B cell (primary cell): ENCODE results near the gene MPPED2. TPM values are rescaled to one million over a fixed set of nuclear protein-coding genes. Genes with fewer than 3 reads are reported as not detected.

Source experiments
- ATAC-seq: fragments of 200-7000 bp; cut with Tn5 transposase; one replicate; pipeline ENCODE4 v1.10.0; 2021; ENCODE audit warnings: low read depth, mild to moderate bottlenecking, moderate number of reproducible peaks, moderate library complexity
- CTCF ChIA-PET: fragments of 350-600 bp; sonication (Branson Sonifier 250); formaldehyde crosslinking; loops from one replicate; lab custom pipeline; 2021; ENCODE audit warnings: antibody characterized with exemption, inconsistent platforms; lab: Charles Lee
- POLR2A ChIA-PET: fragments of 350-600 bp; sonication (Branson Sonifier 250); formaldehyde crosslinking; loops from one replicate; lab custom pipeline; 2021; ENCODE audit warnings: antibody characterized with exemption; lab: Charles Lee
- DNase-seq: peaks from one replicate; pipeline ENCODE4 v3.0.0; 2013
- H2AFZ ChIP-seq: 2 replicates; pipeline ENCODE4 v1.6.1; 2012; ENCODE audit warnings: mild to moderate bottlenecking, low read depth, low read length; ENCODE audit not compliant: insufficient read depth, poor library complexity, severe bottlenecking
- H3K27ac ChIP-seq, 2 donors: 1 replicate in 1 of 2; 2 replicates in 1 of 2; pipeline ENCODE4 v1.5.1; 2012 to 2013; ENCODE audit warnings: low read length in 2 of 2, mild to moderate bottlenecking in 2 of 2, moderate library complexity in 1 of 2
- H3K27me3 ChIP-seq, 4 experiments: fragments of 200-600 bp in 1 of 4; sonication (generic) in 1 of 4; replicated peaks in 1 of 4; 1 replicate in 2 of 4; 2 replicates in 2 of 4; pipeline versions ENCODE4 v1.6.1 to v1.7.0; 2013 to 2016; ENCODE audit warnings: low read length in 3 of 4, mild to moderate bottlenecking in 2 of 4, mixed read lengths in 1 of 4, moderate library complexity in 1 of 4; ENCODE audit not compliant: insufficient read depth in 4 of 4, control insufficient read depth in 3 of 4; ENCODE audit errors: control extremely low read depth in 1 of 4
- H3K36me3 ChIP-seq, 2 experiments: replicated peaks in 1 of 2; 1 replicate in 1 of 2; 2 replicates in 1 of 2; pipeline versions ENCODE4 v1.6.1 to v1.7.1; 2013; ENCODE audit warnings: low read length in 1 of 2; ENCODE audit not compliant: insufficient read depth in 2 of 2, control insufficient read depth in 1 of 2; ENCODE audit errors: control extremely low read depth in 1 of 2, extremely low read depth in 1 of 2
- H3K4me1 ChIP-seq, 2 donors: fragments of 200-600 bp in 1 of 2; sonication (generic) in 1 of 2; 1 replicate in 1 of 2; 2 replicates in 1 of 2; pipeline versions ENCODE4 v1.5.1 to v1.6.1; 2013 to 2017; ENCODE audit warnings: low read length in 2 of 2; ENCODE audit not compliant: control insufficient read depth in 2 of 2, insufficient read depth in 2 of 2
- H3K4me2 ChIP-seq: replicated peaks from 2 replicates; pipeline ENCODE3; 2012; ENCODE audit warnings: mild to moderate bottlenecking, low read depth, low read length; ENCODE audit not compliant: poor library complexity, severe bottlenecking
- H3K4me3 ChIP-seq, 5 experiments: fragments of 200-600 bp in 1 of 5; sonication (generic) in 1 of 5; 1 replicate in 3 of 5; 2 replicates in 2 of 5; pipeline versions ENCODE4 v1.5.1 to v1.7.0; 2011 to 2016; ENCODE audit warnings: low read length in 4 of 5, mild to moderate bottlenecking in 4 of 5, low read depth in 2 of 5, control low read depth in 1 of 5, moderate library complexity in 1 of 5; ENCODE audit not compliant: insufficient read depth in 1 of 5; ENCODE audit errors: control extremely low read depth in 1 of 5, extremely low read depth in 1 of 5
- H3K79me2 ChIP-seq: fragments of 200-600 bp; sonication (generic); one replicate; pipeline ENCODE4 v1.6.0; 2016; ENCODE audit warnings: low read length; ENCODE audit not compliant: control insufficient read depth, insufficient read depth
- H3K9ac ChIP-seq: fragments of 200-600 bp; sonication (generic); 2 replicates; pipeline ENCODE4 v1.6.1; 2017; ENCODE audit warnings: mild to moderate bottlenecking, low read length, moderate library complexity
- H3K9me3 ChIP-seq, 3 donors: one replicate each; pipeline versions ENCODE4 v1.6.1 to v1.7.1; 2013; ENCODE audit warnings: low read length in 2 of 3; ENCODE audit not compliant: control insufficient read depth in 2 of 3, insufficient read depth in 1 of 3; ENCODE audit errors: control extremely low read depth in 1 of 3
- H4K20me1 ChIP-seq: 2 replicates; pipeline ENCODE4 v1.6.0; 2012; ENCODE audit warnings: mild to moderate bottlenecking, low read length; ENCODE audit not compliant: insufficient read depth, control insufficient read depth, poor library complexity, severe bottlenecking
- H3K27ac Mint-ChIP-seq: one replicate; pipeline ENCODE4 v1.8.0; 2021; ENCODE audit warnings: mixed read lengths
- H3K27me3 Mint-ChIP-seq: one replicate; pipeline ENCODE4 v1.8.0; 2021; ENCODE audit warnings: mixed read lengths
- H3K4me1 Mint-ChIP-seq: one replicate; pipeline ENCODE4 v1.8.0; 2021; ENCODE audit warnings: mixed read lengths
- H3K4me3 Mint-ChIP-seq: one replicate; pipeline ENCODE4 v1.8.0; 2021; ENCODE audit warnings: mixed read lengths
- H3K9me3 Mint-ChIP-seq: one replicate; pipeline ENCODE4 v1.8.0; 2022; ENCODE audit warnings: mixed read lengths; ENCODE audit not compliant: insufficient read depth
- CTCF ChIP-seq: fragments of 200-600 bp; IDR thresholded peaks from one replicate; pipeline ENCODE4 v1.8.0; 2022; ENCODE audit warnings: antibody characterized with exemption, mild to moderate bottlenecking
- EZH2 ChIP-seq: IDR thresholded peaks from 2 replicates; pipeline ENCODE4 v1.6.1; 2012; ENCODE audit warnings: borderline replicate concordance, low read depth, mild to moderate bottlenecking, moderate library complexity, low read length; ENCODE audit not compliant: insufficient read depth, poor library complexity, severe bottlenecking
- whole genome bisulfite sequencing: methylation state at CpG from one replicate; pipeline ENCODE4 v1.1.5; 2013; ENCODE audit warnings: missing lambda C conversion rate; ENCODE audit not compliant: insufficient coverage; 5-methylcytosine and 5-hydroxymethylcytosine counted together
- intact Hi-C: fragments of 100-400 bp; cut with micrococcal nuclease; formaldehyde crosslinking; loops from one replicate; pipeline ENCODE4 v1.10.0; 2022
- polyA plus RNA-seq: library from polyadenylated mRNA; depleted of rRNA; stranded (reverse); fragments of >200 nt; gene quantifications from 2 replicates; pipeline ENCODE4 v1.2.3, GENCODE V29; 2012
- total RNA-seq, 2 donors: library from RNA; stranded (reverse); fragments of 120-200 nt in 1 of 2; gene quantifications; 1 replicate in 1 of 2; 2 replicates in 1 of 2; pipeline versions ENCODE4 v1.2.3 to v1.2.4, GENCODE V29; 2013 to 2022

Gene MPPED2
- total and polyA plus RNA-seq, 2 donors (not counting 1 experiment from before 2014, with no cell fraction given) = 0.70 to 1.1 TPM

- Mint-ChIP-seq H3K9me3 (no peaks in the 10 kb centered on the region), H3K27me3 (peaks cover 9% of the 10 kb centered on the region), H3K4me1 (no peaks in the 10 kb centered on the region), H3K27ac (no peak overlapping the region), H3K4me3 (no peak overlapping the region)
- Histone ChIP-seq H3K9ac (no peak overlapping the region), H3K9me3 (peaks cover 0 to 4% (median 0%) of the 10 kb centered on the region in 3 donors), H3K4me1 (no peaks in the 10 kb centered on the region), H3K4me2 (no peak overlapping the region), H3K79me2 (no peaks in the 10 kb centered on the region), H3K36me3 (no peaks in the 10 kb centered on the region), H3K27ac (no peak overlapping the region), H4K20me1 (no peaks in the 10 kb centered on the region), H3K4me3 (no peak overlapping the region), H3K27me3 (no peaks in the 10 kb centered on the region), H2AFZ (peak overlapping the region; percentile 44)
- 63% methylated on average over 12 of the region's 13 CpGs for WGBS
- ATAC-seq (no peak), DNase-seq (peak; percentile 1)
- intact Hi-C loops = no loop called here
- POLR2A ChIA-PET = no interaction called here
- CTCF ChIA-PET = no interaction called here
- TF ChIP-seq EZH2 = no peak
- no peak for TF ChIP-seq CTCF
Observed at GRCh38 chr11:30635401-30635989, 49.3 kb upstream of the MPPED2 start.

GRCh38 chr11:30631148-30631547 lies 45.0 kb upstream of the MPPED2 start:
- ATAC-seq (no peak), DNase-seq (no peak)
- Histone ChIP-seq H3K27ac (no peak overlapping the region), H3K36me3 (no peaks in the 10 kb centered on the region), H3K4me3 (no peak overlapping the region), H3K4me1 (no peaks in the 10 kb centered on the region), H4K20me1 (no peaks in the 10 kb centered on the region), H3K27me3 (no peaks in the 10 kb centered on the region), H3K4me2 (no peak overlapping the region), H2AFZ (no peak overlapping the region), H3K9ac (no peak overlapping the region), H3K9me3 (peaks cover 0 to 4% (median 0%) of the 10 kb centered on the region in 3 donors), H3K79me2 (no peaks in the 10 kb centered on the region)
- no peak overlapping the region for H3K27ac Mint-ChIP-seq
- intact Hi-C loops = no loop called here
- peaks cover 9% of the 10 kb centered on the region for H3K27me3 Mint-ChIP-seq
- CTCF ChIA-PET = no interaction called here
- POLR2A ChIA-PET = no interaction called here
- no peaks in the 10 kb centered on the region for H3K9me3 Mint-ChIP-seq
- no peak for TF ChIP-seq EZH2
- TF ChIP-seq CTCF = no peak
- H3K4me3 Mint-ChIP-seq = no peak overlapping the region
- no CpG with 5 or more reads among the region's 3 CpGs for WGBS
- H3K4me1 Mint-ChIP-seq = no peaks in the 10 kb centered on the region
